OCI-M2 (cell line): ENCODE data around the gene TICAM2.
A peak's percentile ranks its signal among the peaks of the same experiment; 100 is the strongest.
"Not testable (repeated sequence)": the region's sequence is repeated elsewhere in the genome, so short reads cannot be mapped to it uniquely, and the experiment has no call there.

Source experiments
- DNase-seq: peaks from one replicate; lab custom pipeline; 2025; ENCODE audit not compliant: unreplicated experiment; lab: John Stamatoyannopoulos, UW

TICAM2 gene, protein sequence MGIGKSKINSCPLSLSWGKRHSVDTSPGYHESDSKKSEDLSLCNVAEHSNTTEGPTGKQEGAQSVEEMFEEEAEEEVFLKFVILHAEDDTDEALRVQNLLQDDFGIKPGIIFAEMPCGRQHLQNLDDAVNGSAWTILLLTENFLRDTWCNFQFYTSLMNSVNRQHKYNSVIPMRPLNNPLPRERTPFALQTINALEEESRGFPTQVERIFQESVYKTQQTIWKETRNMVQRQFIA

GRCh38 chr5:115601701-115602590, at the start of gene TICAM2:
TSS of gene TICAM2 (minus strand) at chr5:115602479. CDS start at chr5:115581256, 21,223 bp downstream.
- DNase-seq: no peak

DNA sequence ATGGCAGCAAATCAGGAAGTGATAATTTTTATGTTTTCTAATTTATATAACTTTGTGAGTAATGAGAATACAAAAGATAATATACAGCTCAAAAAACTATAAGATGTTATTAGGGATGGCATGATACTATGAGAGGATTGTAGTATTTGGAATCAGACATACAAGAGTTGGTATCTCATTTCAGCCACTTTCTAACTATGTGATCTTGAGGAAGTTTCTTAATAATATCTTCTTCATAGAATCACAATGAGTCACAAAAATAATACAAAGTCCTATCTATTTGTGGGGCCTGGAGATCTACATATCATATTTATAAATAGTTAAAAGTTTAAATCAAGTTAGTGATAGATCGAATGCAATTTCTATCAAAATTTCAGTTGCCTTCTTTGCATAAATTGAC, 47.3 kb upstream of the TICAM2 start:
- no peak for DNase-seq

- DNase-seq: no peak
Observed at GRCh38 chr5:115648056-115648455, 45.8 kb upstream of the TICAM2 start.

- not testable (repeated sequence) for DNase-seq
Observed at GRCh38 chr5:115645386-115645785, 43.1 kb upstream of the TICAM2 start.

GRCh38 chr5:115644046-115644445, 41.8 kb upstream of the TICAM2 start:
- DNase-seq: no peak

- no peak for DNase-seq
Observed at GRCh38 chr5:115641948-115642347, 39.7 kb upstream of the TICAM2 start.

GRCh38 chr5:115640274-115640673, 38.0 kb upstream of the TICAM2 start:
- DNase-seq: no peak

- no peak for DNase-seq
Observed at GRCh38 chr5:115639377-115639776, 37.1 kb upstream of the TICAM2 start.

DNA sequence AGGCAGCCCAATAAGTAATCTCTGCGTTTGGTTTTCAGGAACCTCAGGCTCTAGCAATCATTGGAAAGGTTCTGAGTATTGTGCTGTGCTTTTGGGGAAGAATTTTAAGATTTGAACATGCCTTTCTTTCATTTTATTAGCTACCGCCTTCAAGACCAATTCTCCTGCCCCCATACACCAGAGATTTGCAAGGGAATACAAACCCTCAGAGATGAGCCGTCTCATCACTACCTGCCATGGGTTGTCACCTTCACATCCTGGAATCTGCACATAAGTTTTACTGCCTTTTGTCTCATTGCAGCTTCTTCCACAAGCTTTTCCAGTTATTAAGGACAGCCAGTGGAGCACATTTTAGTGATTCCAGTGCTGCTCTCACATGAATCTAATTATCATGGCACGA, 35.2 kb upstream of the TICAM2 start:
- no peak for DNase-seq

DNA sequence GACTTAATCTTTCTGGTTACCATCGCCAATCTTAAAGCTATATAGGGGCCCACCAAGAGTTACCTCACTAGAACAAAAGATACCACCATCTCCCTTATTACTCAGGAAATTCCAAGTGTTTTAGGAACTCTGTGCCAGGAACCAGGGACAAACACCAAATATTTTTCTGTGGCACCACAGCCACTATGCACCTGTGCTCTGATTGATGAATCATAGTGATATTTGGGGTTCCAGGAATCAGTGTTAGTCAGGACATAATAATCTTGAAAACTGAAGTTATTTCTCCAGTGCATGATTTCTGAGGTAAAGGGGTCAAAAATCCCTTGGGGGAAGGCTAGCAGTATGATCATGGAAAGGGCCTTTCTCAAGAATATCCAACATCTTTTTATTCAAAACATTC, 33.7 kb upstream of the TICAM2 start:
- no peak for DNase-seq

DNA sequence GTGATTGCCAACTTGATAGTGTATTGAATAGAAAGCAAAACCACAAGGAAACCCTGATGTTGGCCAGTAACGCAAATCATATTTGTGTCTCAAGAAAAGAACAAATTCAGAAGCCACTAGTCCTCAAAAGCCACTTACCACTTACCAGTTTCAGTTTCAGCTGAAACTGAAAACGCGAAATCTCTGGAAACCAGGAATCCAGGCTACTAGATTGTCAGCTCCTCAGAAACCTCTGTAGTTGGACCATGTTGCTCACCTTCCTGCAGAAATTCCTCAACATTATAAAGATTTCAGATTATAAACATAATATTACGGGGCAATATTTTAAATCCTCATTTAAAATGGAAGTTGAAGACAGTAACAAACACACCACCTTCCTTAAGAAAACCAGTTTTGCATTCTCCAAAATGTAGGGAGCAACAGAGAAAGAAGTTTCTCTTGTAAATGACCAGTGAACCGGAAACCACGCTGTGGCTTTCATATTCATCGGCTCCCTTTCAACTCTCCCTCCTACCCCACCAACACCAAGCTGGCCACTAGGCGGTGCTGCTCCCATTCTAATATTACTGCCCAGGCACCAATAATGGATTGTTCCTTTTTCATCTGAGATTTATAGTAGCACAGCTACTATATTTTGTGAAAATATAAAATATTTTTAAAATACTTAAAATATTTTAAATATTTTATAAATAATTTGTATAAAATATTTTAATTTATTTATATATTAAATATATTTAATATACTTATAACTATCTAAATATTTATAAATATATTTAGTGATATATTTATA, 32.3 kb upstream of the TICAM2 start:
- DNase-seq: peak; percentile 45

DNA sequence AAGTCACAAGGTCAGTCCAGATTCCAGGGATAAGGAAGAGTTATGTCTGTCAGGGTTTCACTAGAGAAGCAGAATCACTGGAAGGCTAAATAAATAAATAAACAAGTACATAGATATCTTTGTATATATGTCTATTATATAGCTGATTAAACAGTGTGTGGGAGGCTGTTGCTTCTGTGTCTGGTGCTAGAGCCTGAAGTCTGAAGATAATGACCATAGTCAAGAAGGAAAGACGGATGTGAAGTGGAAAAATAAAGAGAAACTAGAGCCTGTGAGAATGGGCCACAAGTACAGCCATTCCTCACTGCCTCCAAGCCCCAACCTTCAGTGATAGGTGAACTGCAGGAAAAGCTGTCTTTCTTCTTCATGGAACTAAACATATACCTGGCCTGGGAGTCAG, 27.6 kb upstream of the TICAM2 start:
- DNase-seq: no peak

DNA sequence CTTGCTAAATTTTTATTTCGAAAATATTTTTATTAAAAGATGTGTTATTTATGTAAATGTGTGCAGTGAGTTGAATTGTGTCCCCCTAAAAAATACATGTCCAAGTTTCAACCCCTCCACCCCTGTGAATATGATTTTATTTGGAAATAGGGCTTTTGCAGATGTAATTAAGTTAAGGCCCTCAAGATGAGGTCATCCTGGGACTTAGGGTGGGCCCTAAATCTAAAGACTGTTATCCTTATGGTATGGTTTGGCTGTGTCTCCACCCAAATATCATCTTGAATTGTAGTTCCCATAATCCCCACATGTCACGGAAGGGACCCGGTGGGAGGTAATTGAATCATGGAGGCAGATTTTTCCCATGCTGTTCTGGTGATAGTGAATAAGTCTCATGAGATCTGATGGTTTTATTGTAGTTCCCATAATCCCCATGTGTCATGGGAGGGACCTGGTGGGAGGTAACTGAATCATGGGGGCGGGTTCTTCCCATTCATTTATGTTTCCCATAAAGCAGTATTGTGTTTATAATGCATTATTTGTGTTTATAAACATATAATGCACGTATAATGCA, 25.1 kb upstream of the TICAM2 start:
- no peak for DNase-seq

- no peak for DNase-seq
Observed at GRCh38 chr5:115626445-115626823, 24.2 kb upstream of the TICAM2 start.

DNA sequence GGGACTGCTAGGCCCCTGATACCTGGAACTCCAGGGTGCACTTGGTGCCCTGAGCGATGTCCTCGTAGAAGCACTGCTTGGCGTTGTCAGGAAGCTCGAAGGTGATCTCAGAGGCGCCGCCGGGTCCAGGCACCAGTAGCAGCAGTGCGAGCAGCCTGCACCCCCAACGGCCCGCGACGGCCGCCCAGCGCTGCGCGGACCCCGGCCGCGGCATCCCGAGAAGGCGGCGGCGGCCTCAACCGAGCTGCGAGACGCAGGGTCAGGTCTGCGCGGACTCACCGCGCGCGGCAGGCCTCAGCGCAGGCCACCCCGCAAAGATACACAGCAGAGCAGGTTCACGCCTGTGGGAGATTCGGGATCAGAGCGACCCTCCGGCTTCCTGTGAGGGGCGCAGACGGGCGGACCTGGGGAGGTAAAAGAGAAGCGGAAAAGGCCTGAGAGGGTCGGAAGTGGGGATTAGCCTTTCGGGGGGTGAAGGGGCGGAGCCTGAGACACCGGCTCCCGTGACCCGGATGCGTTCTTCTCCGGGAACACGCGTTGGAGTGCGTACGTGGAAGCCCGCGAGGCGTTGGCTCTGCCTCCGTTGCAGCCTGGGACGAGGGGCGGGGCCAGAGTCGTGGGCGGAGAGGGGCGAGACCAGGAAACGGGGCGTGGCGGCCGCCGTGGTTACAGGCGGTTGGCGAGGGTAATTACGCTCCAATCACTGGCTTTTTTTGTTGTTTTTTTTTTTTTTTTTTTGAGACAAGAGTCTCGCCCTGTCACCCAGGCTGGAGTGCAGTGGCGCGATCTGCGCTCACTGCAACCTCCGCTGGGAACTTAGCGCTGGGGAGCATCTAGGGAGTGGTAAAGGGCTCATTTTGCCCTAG, 23.5 kb upstream of the TICAM2 start, which contains the start of gene TMED7:
TSS of gene TMED7 (minus strand) at position 458 of the 866 bp plus-strand sequence. CDS start at position 214, 244 bp downstream.
- peak; percentile 79 for DNase-seq

- no peak for DNase-seq
Observed at GRCh38 chr5:115624994-115625393, 22.7 kb upstream of the TICAM2 start.

DNA sequence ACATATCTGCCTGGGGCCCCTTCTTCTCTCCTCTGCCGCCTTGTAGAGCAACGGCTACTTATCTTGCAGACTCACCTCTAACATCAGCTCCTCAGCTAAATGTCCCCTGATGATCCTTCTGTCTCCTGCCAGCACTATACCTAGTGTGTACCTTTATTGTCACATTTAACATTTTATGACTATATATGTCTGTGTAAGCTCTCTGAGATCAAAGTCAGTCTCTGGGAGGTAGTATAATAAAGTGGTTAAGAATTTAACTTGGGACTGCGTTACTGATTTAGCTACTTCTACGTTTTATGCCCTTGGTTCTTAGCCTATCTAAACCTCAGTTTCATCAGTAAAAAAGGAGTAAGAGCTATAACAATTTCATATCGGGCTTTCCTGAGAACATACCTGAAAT, 21.4 kb upstream of the TICAM2 start:
- no peak for DNase-seq

DNA sequence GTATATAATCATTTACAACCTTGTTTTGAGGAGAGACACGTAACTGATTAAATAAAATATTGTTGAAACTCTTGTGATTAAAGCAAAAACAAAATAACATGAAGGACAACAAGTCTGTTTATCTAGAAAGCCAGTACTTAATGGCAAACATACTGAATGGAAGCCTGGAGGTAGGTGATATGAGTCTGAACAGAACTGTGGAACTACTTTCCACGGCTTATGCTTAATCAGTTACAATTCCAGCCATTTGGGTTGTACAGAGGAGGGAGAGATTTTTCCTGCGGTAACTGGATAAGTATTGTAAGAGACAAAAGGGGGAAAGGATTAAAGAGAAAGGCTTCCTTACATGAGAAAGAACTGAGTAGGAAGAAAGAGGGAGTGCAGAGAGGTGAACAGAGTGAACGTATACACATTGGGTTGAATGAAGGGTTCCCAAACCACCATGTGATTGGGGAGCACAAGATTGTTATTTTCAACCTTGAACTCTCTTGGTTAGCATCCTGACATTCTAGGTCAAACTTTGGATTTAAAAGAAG, 19.2 kb upstream of the TICAM2 start:
- DNase-seq: no peak

DNA sequence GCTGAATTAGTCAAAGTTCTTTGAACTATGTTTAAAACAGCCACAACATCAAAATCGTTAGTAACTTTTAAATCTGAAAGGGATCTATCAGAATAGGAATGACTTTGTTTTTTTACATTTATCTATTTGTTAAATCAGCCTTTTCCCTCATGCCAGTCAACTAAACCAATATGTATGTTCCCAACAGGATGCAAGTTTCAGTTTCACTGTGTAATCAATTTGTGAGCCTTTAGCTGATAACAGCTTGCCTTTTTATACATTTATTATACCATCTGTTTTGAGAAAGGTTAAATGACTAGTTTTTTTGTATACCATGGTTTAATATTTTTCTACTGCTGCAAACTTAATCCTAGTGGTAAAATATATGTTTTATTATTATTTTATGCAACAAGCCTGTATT, 14.6 kb upstream of the TICAM2 start:
- DNase-seq: no peak

GRCh38 chr5:115616472-115616871, 14.2 kb upstream of the TICAM2 start:
- DNase-seq: no peak
